H1 (cell line): ENCODE results near the gene WWC2. TPM values are rescaled to one million over a fixed set of nuclear protein-coding genes. Genes with fewer than 3 reads are reported as not detected.

ENCODE experiments used
- CBX5 ChIP-seq: fragments of 300-800, 300-1000 bp; sonication (generic); IDR thresholded peaks from 2 replicates; pipeline ENCODE4 v1.7.1; 2016; ENCODE audit warnings: antibody characterized with exemption, low read length, low read depth
- HDAC2 ChIP-seq, 2 experiments: fragments of 300-600 bp in 1 of 2; sonication (generic) in 1 of 2; IDR thresholded peaks; 2 replicates each; pipeline ENCODE4 v1.6.1; 2011 to 2012; ENCODE audit warnings: low read depth in 2 of 2, low read length in 2 of 2, mild to moderate bottlenecking in 2 of 2, moderate library complexity in 2 of 2, borderline replicate concordance in 1 of 2, inconsistent platforms in 1 of 2
- polyA plus RNA-seq, 7 experiments: library from polyadenylated mRNA; depleted of rRNA in 3 of 7; stranded (reverse) in 5 of 7; unstranded in 2 of 7; fragments of >200 nt in 5 of 7; fragments of 200-250 nt in 2 of 7; gene quantifications; 1 replicate in 5 of 7; 2 replicates in 1 of 7; 4 replicates in 1 of 7; pipeline versions ENCODE4 v1.2.1 to v1.2.3, GENCODE V29; 2011 to 2013; ENCODE audit warnings: missing spikeins in 2 of 7, mixed read lengths in 2 of 7
- total RNA-seq: library from RNA; stranded (reverse); fragmentation: NEBNext Ultra II Directional; extraction: Animal tissue kit (Norgen Biotek cat#: 25700); gene quantifications from 2 replicates; pipeline ENCODE4 v1.2.1, GENCODE V29; 2021

WWC2 gene
- total and polyA plus RNA-seq, 2 of the 8 experiments (the other 6 are each of a cell fraction or from before 2014, with no cell fraction given), result 17.6 to 135 TPM

DNA sequence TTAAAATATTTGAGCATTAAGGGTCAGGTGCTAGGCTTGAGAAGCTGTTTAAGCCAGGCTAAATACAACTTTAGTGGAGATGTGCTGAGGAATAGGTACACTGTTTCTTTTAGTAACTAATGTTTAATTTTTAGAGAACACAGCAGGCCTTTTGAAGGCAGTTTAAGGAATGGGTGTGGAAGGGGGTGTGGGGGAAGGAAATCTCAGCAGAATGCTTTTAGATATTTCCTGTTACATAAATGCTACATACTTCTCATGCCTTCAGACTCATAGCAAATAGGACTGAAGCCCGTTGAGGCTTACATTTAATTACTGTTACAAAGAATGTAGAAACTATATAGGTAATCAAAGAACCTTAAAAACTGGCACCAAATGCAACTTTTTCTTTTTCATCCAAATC lies 66.3 kb downstream of the WWC2 start (continued):
- no peak for TF ChIP-seq CBX5
- TF ChIP-seq HDAC2 (IDR thresholded peaks at IDR 0.05; ENCODE audit: borderline replicate concordance in 1 of 2, low read depth in 2 of 2, low read length in 2 of 2), result no peak
